Fibroblast of lung (primary cell): ENCODE results near the gene LMNTD1.

Experiments used
- EZH2 ChIP-seq: IDR thresholded peaks from 2 replicates; pipeline ENCODE4 v1.5.1; 2012; ENCODE audit warnings: low read length, control low read depth, mild to moderate bottlenecking; ENCODE audit errors: missing control alignments
- TF ChIP-seq, protein P1 (sequence below), 2 donors: IDR thresholded peaks in 1 of 2; conservative IDR thresholded peaks in 1 of 2; 1 replicate in 1 of 2; 2 replicates in 1 of 2; pipeline ENCODE4 v1.5.1; 2011 to 2012; ENCODE audit warnings: low read length in 2 of 2, control low read depth in 1 of 2, inconsistent platforms in 1 of 2, low read depth in 1 of 2, mild to moderate bottlenecking in 1 of 2

DNA sequence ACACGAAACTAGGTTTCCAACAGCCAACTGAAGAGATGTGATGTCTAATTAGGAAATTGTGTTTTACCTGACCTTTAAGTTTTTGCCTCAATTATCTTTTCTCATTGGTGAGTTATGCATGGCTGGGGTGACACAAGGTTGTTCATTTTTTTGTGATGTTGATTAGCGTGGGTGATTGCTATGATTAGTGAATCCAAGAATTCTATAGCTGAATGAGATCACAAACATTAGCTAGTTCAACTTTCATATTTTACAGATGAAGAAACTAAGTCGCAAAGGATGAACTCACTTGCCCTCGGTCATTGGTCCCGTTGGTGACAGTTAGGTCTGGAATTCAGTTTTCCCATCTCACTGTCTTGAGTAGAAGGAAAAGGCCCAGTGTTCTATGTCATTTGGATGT, 32.6 kb upstream of the LMNTD1 start:
- TF ChIP-seq, protein P1, sequence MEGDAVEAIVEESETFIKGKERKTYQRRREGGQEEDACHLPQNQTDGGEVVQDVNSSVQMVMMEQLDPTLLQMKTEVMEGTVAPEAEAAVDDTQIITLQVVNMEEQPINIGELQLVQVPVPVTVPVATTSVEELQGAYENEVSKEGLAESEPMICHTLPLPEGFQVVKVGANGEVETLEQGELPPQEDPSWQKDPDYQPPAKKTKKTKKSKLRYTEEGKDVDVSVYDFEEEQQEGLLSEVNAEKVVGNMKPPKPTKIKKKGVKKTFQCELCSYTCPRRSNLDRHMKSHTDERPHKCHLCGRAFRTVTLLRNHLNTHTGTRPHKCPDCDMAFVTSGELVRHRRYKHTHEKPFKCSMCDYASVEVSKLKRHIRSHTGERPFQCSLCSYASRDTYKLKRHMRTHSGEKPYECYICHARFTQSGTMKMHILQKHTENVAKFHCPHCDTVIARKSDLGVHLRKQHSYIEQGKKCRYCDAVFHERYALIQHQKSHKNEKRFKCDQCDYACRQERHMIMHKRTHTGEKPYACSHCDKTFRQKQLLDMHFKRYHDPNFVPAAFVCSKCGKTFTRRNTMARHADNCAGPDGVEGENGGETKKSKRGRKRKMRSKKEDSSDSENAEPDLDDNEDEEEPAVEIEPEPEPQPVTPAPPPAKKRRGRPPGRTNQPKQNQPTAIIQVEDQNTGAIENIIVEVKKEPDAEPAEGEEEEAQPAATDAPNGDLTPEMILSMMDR (conservative IDR thresholded peaks at IDR 0.05 in 1 of 2, IDR thresholded peaks at IDR 0.05 in 1 of 2; ENCODE audit: low read depth in 1 of 2, low read length in 2 of 2): no peak
- TF ChIP-seq EZH2: no peak
